Liver (tissue), 9 donors: ENCODE measurements around the gene CORO2B. TPM values are rescaled to one million over a fixed set of nuclear protein-coding genes. Genes with fewer than 3 reads are reported as not detected.

Source experiments
- DNase-seq: peaks from one replicate; pipeline ENCODE4 v3.0.0-alpha.2; 2017; ENCODE audit warnings: low spot score
- H3K27ac ChIP-seq, 2 donors: one replicate each; pipeline ENCODE4 v1.7.0; 2013; ENCODE audit warnings: inconsistent platforms in 2 of 2, low read length in 2 of 2, control low read depth in 1 of 2, low read depth in 1 of 2, mild to moderate bottlenecking in 1 of 2
- H3K27me3 ChIP-seq, 4 donors: one replicate each; pipeline versions ENCODE4 v1.6.1 to v1.7.0; 2013; ENCODE audit warnings: low read length in 3 of 4, inconsistent platforms in 1 of 4, mild to moderate bottlenecking in 1 of 4, moderate library complexity in 1 of 4; ENCODE audit not compliant: control insufficient read depth in 4 of 4, insufficient read depth in 4 of 4
- H3K36me3 ChIP-seq, 4 donors: one replicate each; pipeline versions ENCODE4 v1.6.1 to v1.7.0; 2013; ENCODE audit warnings: low read length in 3 of 4, mild to moderate bottlenecking in 3 of 4, low read depth in 1 of 4, moderate library complexity in 1 of 4; ENCODE audit not compliant: control insufficient read depth in 4 of 4, insufficient read depth in 3 of 4
- H3K4me1 ChIP-seq, 4 donors: one replicate each; pipeline versions ENCODE4 v1.6.1 to v1.7.0; 2013; ENCODE audit warnings: low read length in 3 of 4, mild to moderate bottlenecking in 3 of 4, moderate library complexity in 1 of 4; ENCODE audit not compliant: control insufficient read depth in 4 of 4, insufficient read depth in 4 of 4
- H3K4me3 ChIP-seq, 3 donors: one replicate each; pipeline versions ENCODE4 v1.6.1 to v1.7.0; 2013; ENCODE audit warnings: low read length in 3 of 3, control low read depth in 1 of 3, low read depth in 1 of 3, mild to moderate bottlenecking in 1 of 3
- H3K9ac ChIP-seq, 2 donors: one replicate each; pipeline ENCODE4 v1.7.0; 2013; ENCODE audit warnings: low read length in 2 of 2, mild to moderate bottlenecking in 2 of 2, moderate library complexity in 2 of 2, control low read depth in 1 of 2, low read depth in 1 of 2
- H3K9me3 ChIP-seq, 4 donors: one replicate each; pipeline versions ENCODE4 v1.6.1 to v1.7.0; 2013; ENCODE audit warnings: low read length in 3 of 4; ENCODE audit not compliant: control insufficient read depth in 4 of 4
- ATF3 ChIP-seq: IDR thresholded peaks from 2 replicates; pipeline ENCODE4 v1.6.1; 2016; ENCODE audit warnings: antibody characterized with exemption
- EGR1 ChIP-seq, 2 donors: IDR thresholded peaks; 2 replicates each; pipeline ENCODE4 v1.6.1; 2016 to 2018; ENCODE audit warnings: antibody characterized with exemption in 2 of 2, low read depth in 2 of 2
- FOXA1 ChIP-seq: IDR thresholded peaks from 2 replicates; pipeline ENCODE4 v1.6.1; 2016; ENCODE audit warnings: antibody characterized with exemption
- FOXA2 ChIP-seq: IDR thresholded peaks from 2 replicates; pipeline ENCODE4 v1.6.1; 2016; ENCODE audit warnings: antibody characterized with exemption
- GABPA ChIP-seq, 2 donors: IDR thresholded peaks in 1 of 2; conservative IDR thresholded peaks in 1 of 2; 2 replicates each; pipeline ENCODE4 v1.6.1; 2016; ENCODE audit warnings: antibody characterized with exemption in 2 of 2, mild to moderate bottlenecking in 1 of 2, moderate library complexity in 1 of 2
- HNF4A ChIP-seq, 2 donors: conservative IDR thresholded peaks; 2 replicates each; pipeline ENCODE4 v1.6.1; 2016; ENCODE audit warnings: antibody characterized with exemption in 2 of 2, mild to moderate bottlenecking in 2 of 2
- HNF4G ChIP-seq: IDR thresholded peaks from 2 replicates; pipeline ENCODE4 v1.6.1; 2016; ENCODE audit warnings: antibody characterized with exemption
- MAX ChIP-seq: IDR thresholded peaks from 2 replicates; pipeline ENCODE4 v1.6.1; 2016; ENCODE audit warnings: antibody characterized with exemption
- NR2F2 ChIP-seq: IDR thresholded peaks from 2 replicates; pipeline ENCODE4 v1.6.1; 2016; ENCODE audit warnings: antibody characterized with exemption
- RAD21 ChIP-seq, 2 donors: IDR thresholded peaks; 2 replicates each; pipeline ENCODE4 v1.6.1; 2016; ENCODE audit warnings: antibody characterized with exemption in 2 of 2, mild to moderate bottlenecking in 2 of 2
- REST ChIP-seq: IDR thresholded peaks from 2 replicates; pipeline ENCODE4 v1.6.1; 2016; ENCODE audit warnings: antibody characterized with exemption, mild to moderate bottlenecking
- RXRA ChIP-seq, 2 donors: IDR thresholded peaks; 2 replicates each; pipeline ENCODE4 v1.6.1; 2017 to 2018; ENCODE audit warnings: antibody characterized with exemption in 2 of 2, mild to moderate bottlenecking in 1 of 2
- SP1 ChIP-seq: IDR thresholded peaks from 2 replicates; pipeline ENCODE4 v1.6.1; 2018; ENCODE audit warnings: antibody characterized with exemption, mild to moderate bottlenecking
- TAF1 ChIP-seq: conservative IDR thresholded peaks from 2 replicates; pipeline ENCODE4 v1.6.1; 2016; ENCODE audit warnings: antibody characterized with exemption, mild to moderate bottlenecking
- YY1 ChIP-seq: IDR thresholded peaks from 2 replicates; pipeline ENCODE4 v1.6.1; 2016; ENCODE audit warnings: antibody characterized with exemption, mild to moderate bottlenecking
- ZBTB33 ChIP-seq: IDR thresholded peaks from 2 replicates; pipeline ENCODE4 v1.6.1; 2016; ENCODE audit warnings: antibody characterized with exemption
- WGBS: extraction: QIAGEN DNeasy Blood & Tissue Kit; methylation state at CpG from one replicate; pipeline ENCODE4 v1.1.7; 2013; 5-methylcytosine and 5-hydroxymethylcytosine counted together
- polyA plus RNA-seq, 2 donors: library from polyadenylated mRNA; stranded (reverse) in 1 of 2; unstranded in 1 of 2; fragments of 200-250 nt in 1 of 2; fragments of >200 nt in 1 of 2; fragmentation: Nextera tagmentation in 1 of 2; extraction: Ambion mirVana in 1 of 2; gene quantifications; one replicate each; pipeline versions ENCODE4 v1.2.1 to v1.2.3, GENCODE V29; 2013 to 2015
- total RNA-seq, 2 donors: library from RNA; depleted of rRNA; stranded (reverse); fragments of >200 nt; gene quantifications; one replicate each; pipeline ENCODE4 v1.2.3, GENCODE V29; 2014
- donor health status: healthy.
- donor health status: healthy.
- donor health status: healthy.
- donor health status: healthy.
- donor health status: healthy.

CORO2B gene
- total and polyA plus RNA-seq, 4 donors = 0.15 to 0.65 (median 0.52) TPM

GRCh38 chr15:68697711-68698690 is 119.2 kb downstream of the CORO2B start:
- no peak overlapping the region for H3K4me3 ChIP-seq
- DNase-seq = no peak
- H3K27me3 ChIP-seq = no peaks in the 10 kb centered on the region
- no peak overlapping the region for H3K9ac ChIP-seq
- H3K9me3 ChIP-seq = no peaks in the 10 kb centered on the region
- H3K27ac ChIP-seq = no peak overlapping the region
- H3K4me1 ChIP-seq = peaks cover 0 to 3% (median 0%) of the 10 kb centered on the region in 4 donors
- 87% methylated on average over 9 of the region's 9 CpGs for WGBS
- TF ChIP-seq REST (no peak), NR2F2 (no peak), GABPA (IDR thresholded peaks at IDR 0.05 in 1 of 2, conservative IDR thresholded peaks at IDR 0.05 in 1 of 2) (no peak)
- no peaks in the 10 kb centered on the region for H3K36me3 ChIP-seq

GRCh38 chr15:68698708-68699107 is 119.9 kb downstream of the CORO2B start:
- Histone ChIP-seq H3K36me3 (no peaks in the 10 kb centered on the region), H3K9me3 (no peaks in the 10 kb centered on the region), H3K27me3 (no peaks in the 10 kb centered on the region), H3K9ac (no peak overlapping the region), H3K4me3 (no peak overlapping the region), H3K27ac (no peak overlapping the region), H3K4me1 (peaks cover 0 to 3% (median 0%) of the 10 kb centered on the region in 4 donors)
- no peak for TF ChIP-seq RXRA (IDR thresholded peaks at IDR 0.05)
- 63% methylated on average over 5 of the region's 5 CpGs for WGBS
- DNase-seq = no peak

GRCh38 chr15:68699124-68699880 is 120.5 kb downstream of the CORO2B start:
- no peak overlapping the region for H3K27ac ChIP-seq
- H3K4me3 ChIP-seq = no peak overlapping the region
- H3K4me1 ChIP-seq = peaks cover 0 to 3% (median under 1%) of the 10 kb centered on the region in 4 donors
- no peak for DNase-seq
- WGBS = 73% methylated on average over 12 of the region's 12 CpGs
- H3K36me3 ChIP-seq = no peaks in the 10 kb centered on the region
- no peak overlapping the region for H3K9ac ChIP-seq
- no peaks in the 10 kb centered on the region for H3K9me3 ChIP-seq
- no peaks in the 10 kb centered on the region for H3K27me3 ChIP-seq
- TF ChIP-seq HNF4A (conservative IDR thresholded peaks at IDR 0.05) = no peak
- no peak for TF ChIP-seq FOXA1
- no peak for TF ChIP-seq RXRA (IDR thresholded peaks at IDR 0.05)
- TF ChIP-seq HNF4G = no peak
- no peak for TF ChIP-seq ATF3
- no peak for TF ChIP-seq GABPA (IDR thresholded peaks at IDR 0.05 in 1 of 2, conservative IDR thresholded peaks at IDR 0.05 in 1 of 2)
- no peak for TF ChIP-seq YY1
- TF ChIP-seq FOXA2 = no peak
- no peak for TF ChIP-seq NR2F2
- no peak for TF ChIP-seq RAD21 (IDR thresholded peaks at IDR 0.05)
- TF ChIP-seq REST = no peak
- TF ChIP-seq SP1 = no peak
- no peak for TF ChIP-seq ZBTB33
- TF ChIP-seq TAF1 = no peak
- TF ChIP-seq MAX = no peak
- no peak for TF ChIP-seq EGR1 (IDR thresholded peaks at IDR 0.05; ENCODE audit: low read depth in 2 of 2)
